HG03565 (cell line): ENCODE measurements around the gene PDE6B.

Experiments
- ATAC-seq: cut with Tn5 transposase; IDR thresholded peaks from one replicate; pipeline ENCODE4 v1.9.1; 2021; ENCODE audit warnings: mild to moderate bottlenecking, moderate library complexity; ENCODE audit not compliant: unreplicated experiment

The PDE6B gene

GRCh38 chr4:655464-656151, 30.2 kb downstream of the PDE6B start:
- ATAC-seq, result no peak

GRCh38 chr4:656436-657337, 31.3 kb downstream of the PDE6B start:
- ATAC-seq, result no peak

- no peak for ATAC-seq
These were observed 32.0 kb downstream of the PDE6B start for GRCh38 chr4:657338-657833.

GRCh38 chr4:657834-658667, 32.7 kb downstream of the PDE6B start:
- ATAC-seq, result no peak

- ATAC-seq, result no peak
These were observed 33.6 kb downstream of the PDE6B start for GRCh38 chr4:658681-659667.

GRCh38 chr4:659851-660250, 34.5 kb downstream of the PDE6B start:
- no peak for ATAC-seq

GRCh38 chr4:660401-660800, 35.0 kb downstream of the PDE6B start:
- ATAC-seq, result no peak

- ATAC-seq, result no peak
These were observed 35.9 kb downstream of the PDE6B start for GRCh38 chr4:661231-661630.

- no peak for ATAC-seq
These were observed 36.7 kb downstream of the PDE6B start for GRCh38 chr4:661881-662761.

GRCh38 chr4:663046-663437, 37.7 kb downstream of the PDE6B start:
- no peak for ATAC-seq

GRCh38 chr4:663438-664428, 38.4 kb downstream of the PDE6B start:
- ATAC-seq, result no peak

GRCh38 chr4:664713-665231, 39.4 kb downstream of the PDE6B start:
- no peak for ATAC-seq

- ATAC-seq, result no peak
These were observed 40.0 kb downstream of the PDE6B start for GRCh38 chr4:665381-665750.

- ATAC-seq, result no peak
These were observed 40.5 kb downstream of the PDE6B start for GRCh38 chr4:665751-666435.

GRCh38 chr4:666436-666810, 41.0 kb downstream of the PDE6B start:
- ATAC-seq, result no peak

- no peak for ATAC-seq
These were observed 41.6 kb downstream of the PDE6B start for GRCh38 chr4:666822-667544.
